KMS-11 (cell line): ENCODE results near the gene SLX9.
"Not testable (repeated sequence)": the region's sequence is repeated elsewhere in the genome, so short reads cannot be mapped to it uniquely, and the experiment has no call there.

Experiments
- H2AFZ ChIP-seq: fragments of 200-600 bp; sonication (generic); 2 replicates; pipeline ENCODE4 v1.6.1; 2016; ENCODE audit warnings: antibody characterized with exemption, mixed run types, low read depth
- H3K27ac ChIP-seq: fragments of 200-600 bp; sonication (generic); 2 replicates; pipeline ENCODE4 v1.6.1; 2016; ENCODE audit warnings: mild to moderate bottlenecking, mixed run types
- H3K27me3 ChIP-seq: fragments of 200-600 bp; sonication (generic); 2 replicates; pipeline ENCODE4 v1.6.1; 2017; ENCODE audit warnings: mild to moderate bottlenecking, low read depth, mixed run types, moderate library complexity; ENCODE audit not compliant: insufficient read depth
- H3K36me3 ChIP-seq: fragments of 200-600 bp; sonication (generic); 2 replicates; pipeline ENCODE4 v1.6.1; 2017; ENCODE audit warnings: mild to moderate bottlenecking, mixed run types; ENCODE audit not compliant: insufficient read depth
- H3K4me1 ChIP-seq: fragments of 200-600 bp; sonication (generic); 2 replicates; pipeline ENCODE4 v1.6.1; 2016; ENCODE audit warnings: mild to moderate bottlenecking, low read depth, mixed run types; ENCODE audit not compliant: poor library complexity, severe bottlenecking
- H3K4me2 ChIP-seq: fragments of 200-600 bp; sonication (generic); 2 replicates; pipeline ENCODE4 v1.7.0; 2016; ENCODE audit warnings: mild to moderate bottlenecking, mixed run types
- H3K4me3 ChIP-seq: fragments of 200-600 bp; sonication (generic); IDR thresholded peaks from 2 replicates; pipeline ENCODE4 v1.6.1; 2017; ENCODE audit warnings: low read depth, low read length, mixed read lengths; ENCODE audit not compliant: insufficient read depth
- H3K79me2 ChIP-seq: fragments of 200-600 bp; sonication (generic); 2 replicates; pipeline ENCODE4 v1.6.1; 2016; ENCODE audit warnings: low read depth, mixed run types; ENCODE audit not compliant: insufficient read depth
- H3K9ac ChIP-seq: fragments of 200-600 bp; sonication (generic); 2 replicates; pipeline ENCODE4 v1.6.1; 2016; ENCODE audit warnings: mild to moderate bottlenecking, mixed run types
- H4K20me1 ChIP-seq: fragments of 200-600 bp; sonication (generic); 2 replicates; pipeline ENCODE4 v1.6.1; 2016; ENCODE audit warnings: mild to moderate bottlenecking, mixed run types; ENCODE audit not compliant: insufficient read depth
- TF ChIP-seq, protein P1 (sequence below): fragments of 200-600 bp; sonication (generic); conservative IDR thresholded peaks from 2 replicates; pipeline ENCODE4 v1.6.1; 2017; ENCODE audit warnings: low read depth, mild to moderate bottlenecking, antibody characterized with exemption, low read length, moderate library complexity, mixed read lengths

SLX9 gene

DNA sequence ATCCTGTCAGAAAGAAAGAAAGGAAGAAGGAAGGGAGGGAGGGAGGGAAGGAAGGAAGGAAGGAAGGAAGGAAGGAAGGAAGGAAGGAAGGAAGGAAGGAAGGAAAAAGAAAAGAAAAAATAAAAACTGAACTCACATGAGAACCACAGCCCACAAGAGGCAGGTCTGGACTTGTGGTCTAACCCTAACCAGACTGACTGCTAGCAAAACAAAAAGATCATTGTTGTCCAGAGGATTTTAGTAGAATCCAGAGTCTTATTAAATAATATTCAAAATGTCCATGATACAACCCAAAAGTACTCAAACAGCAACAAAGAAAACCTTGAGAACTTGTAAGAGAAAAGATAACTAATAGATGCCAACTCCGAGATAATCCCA lies 14.5 kb upstream of the SLX9 start:
- H3K4me3 ChIP-seq, result no peak overlapping the region
- no peak overlapping the region for H3K27ac ChIP-seq
- H3K36me3 ChIP-seq, result no peaks in the 10 kb centered on the region
- no peak overlapping the region for H3K9ac ChIP-seq
- H2AFZ ChIP-seq, result no peak overlapping the region
- H3K4me1 ChIP-seq, result no peaks in the 10 kb centered on the region
- no peaks in the 10 kb centered on the region for H4K20me1 ChIP-seq
- H3K4me2 ChIP-seq, result no peak overlapping the region
- H3K79me2 ChIP-seq, result no peaks in the 10 kb centered on the region
- TF ChIP-seq, protein P1, sequence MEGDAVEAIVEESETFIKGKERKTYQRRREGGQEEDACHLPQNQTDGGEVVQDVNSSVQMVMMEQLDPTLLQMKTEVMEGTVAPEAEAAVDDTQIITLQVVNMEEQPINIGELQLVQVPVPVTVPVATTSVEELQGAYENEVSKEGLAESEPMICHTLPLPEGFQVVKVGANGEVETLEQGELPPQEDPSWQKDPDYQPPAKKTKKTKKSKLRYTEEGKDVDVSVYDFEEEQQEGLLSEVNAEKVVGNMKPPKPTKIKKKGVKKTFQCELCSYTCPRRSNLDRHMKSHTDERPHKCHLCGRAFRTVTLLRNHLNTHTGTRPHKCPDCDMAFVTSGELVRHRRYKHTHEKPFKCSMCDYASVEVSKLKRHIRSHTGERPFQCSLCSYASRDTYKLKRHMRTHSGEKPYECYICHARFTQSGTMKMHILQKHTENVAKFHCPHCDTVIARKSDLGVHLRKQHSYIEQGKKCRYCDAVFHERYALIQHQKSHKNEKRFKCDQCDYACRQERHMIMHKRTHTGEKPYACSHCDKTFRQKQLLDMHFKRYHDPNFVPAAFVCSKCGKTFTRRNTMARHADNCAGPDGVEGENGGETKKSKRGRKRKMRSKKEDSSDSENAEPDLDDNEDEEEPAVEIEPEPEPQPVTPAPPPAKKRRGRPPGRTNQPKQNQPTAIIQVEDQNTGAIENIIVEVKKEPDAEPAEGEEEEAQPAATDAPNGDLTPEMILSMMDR, result no peak
- peaks cover 98% of the 10 kb centered on the region for H3K27me3 ChIP-seq

DNA sequence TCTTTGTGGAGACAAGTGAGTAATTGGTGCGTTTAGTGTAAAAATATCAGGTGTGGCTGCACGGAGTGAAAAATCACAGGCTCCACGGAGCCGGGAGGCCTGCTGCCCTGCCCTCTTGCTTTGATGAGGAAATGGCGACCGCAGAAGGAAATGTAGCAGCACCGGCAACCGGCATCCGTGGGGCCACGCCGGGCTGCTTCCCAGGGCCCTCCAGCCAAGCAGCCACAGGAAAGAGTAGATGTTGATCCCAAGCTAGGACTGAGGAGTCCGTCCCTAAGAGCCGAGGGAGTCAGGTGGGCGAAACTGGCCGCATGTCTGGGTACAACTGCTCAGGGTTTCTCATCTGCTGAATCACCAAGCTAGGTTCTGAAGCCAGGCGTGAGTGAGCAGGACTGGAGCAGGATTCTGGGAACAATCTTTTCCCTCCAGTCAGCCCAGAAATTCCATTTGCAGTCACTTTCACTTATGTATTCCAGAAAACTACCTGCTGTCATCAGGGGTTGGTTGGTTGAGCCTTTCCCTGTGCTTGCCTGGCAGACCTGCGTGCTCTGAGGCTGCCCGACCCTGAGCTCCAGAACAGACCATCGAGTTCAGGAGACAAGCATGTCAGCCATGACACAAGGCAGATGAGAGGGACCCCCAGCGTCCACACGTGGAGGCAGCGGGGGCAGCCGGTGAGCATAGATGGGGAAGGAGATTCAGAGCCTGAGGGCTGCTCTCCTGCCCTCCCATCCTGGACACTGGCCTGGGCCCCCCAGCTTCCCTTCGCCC lies 13.3 kb upstream of the SLX9 start:
- Histone ChIP-seq H3K36me3 (no peaks in the 10 kb centered on the region), H3K4me1 (no peaks in the 10 kb centered on the region), H3K9ac (no peak overlapping the region), H3K4me2 (no peak overlapping the region), H3K79me2 (no peaks in the 10 kb centered on the region), H3K27me3 (peaks cover 97% of the 10 kb centered on the region), H2AFZ (no peak overlapping the region), H4K20me1 (no peaks in the 10 kb centered on the region), H3K4me3 (no peak overlapping the region), H3K27ac (no peak overlapping the region)
- TF ChIP-seq, protein P1, result no peak

DNA sequence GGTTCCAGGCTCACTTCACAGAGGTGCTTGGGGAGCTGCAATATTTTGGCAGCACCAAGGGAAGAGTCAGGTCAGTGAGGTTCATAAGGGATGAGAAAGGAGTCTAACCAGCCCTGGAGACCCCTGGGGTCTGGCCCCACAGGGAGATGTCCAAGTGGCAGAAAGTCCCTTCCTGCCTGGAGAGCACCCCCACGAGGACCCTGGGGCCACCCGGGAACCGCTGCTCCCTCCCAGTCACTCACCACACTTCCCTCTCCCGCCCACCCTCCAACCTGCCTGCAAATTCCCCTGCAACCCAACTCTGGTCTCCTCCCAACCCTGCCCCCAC lies 12.6 kb upstream of the SLX9 start:
- H2AFZ ChIP-seq, result no peak overlapping the region
- H3K4me2 ChIP-seq, result no peak overlapping the region

DNA sequence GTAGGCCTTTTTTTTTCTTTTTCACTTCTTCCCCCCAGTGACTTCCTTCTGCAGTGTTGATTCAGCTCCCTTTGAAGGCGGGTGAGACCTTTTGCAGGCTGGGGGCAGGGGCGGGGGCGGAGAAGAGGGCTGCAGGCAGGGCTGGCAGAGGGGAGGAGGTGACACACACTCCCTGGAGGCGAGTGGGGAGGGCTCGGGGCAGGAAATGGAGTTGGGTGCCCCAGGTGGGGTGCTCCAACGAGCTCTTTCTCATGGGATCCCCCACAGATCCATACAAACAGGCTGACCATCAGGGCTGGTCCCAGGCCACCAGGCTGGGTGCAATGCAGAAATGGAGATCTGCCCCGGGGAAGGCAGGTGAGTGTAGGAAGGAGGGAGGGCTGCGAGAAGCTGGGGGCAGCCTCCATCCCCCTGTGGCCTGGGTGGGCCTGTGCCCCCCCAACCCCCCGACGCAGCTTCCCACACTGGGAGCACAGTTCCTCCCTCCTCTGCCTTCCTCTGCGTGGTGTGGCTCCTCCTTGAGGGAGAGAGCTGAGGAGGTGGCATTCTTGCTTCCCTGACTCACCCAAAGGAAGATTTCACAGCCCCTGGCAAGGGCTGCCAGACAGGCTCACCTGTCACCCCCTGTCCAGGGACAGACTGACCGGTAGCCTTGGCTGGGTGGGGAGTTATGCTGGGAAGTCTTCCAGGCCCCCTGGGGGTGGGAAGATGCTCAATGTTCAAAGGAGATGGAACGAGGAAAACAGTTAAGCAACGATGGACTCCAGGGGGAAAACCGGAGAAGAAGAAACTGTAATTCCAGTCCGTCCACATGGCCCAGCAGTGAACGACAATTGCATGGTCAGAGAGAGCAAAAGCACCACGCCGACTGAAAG lies 12.0 kb upstream of the SLX9 start:
- H4K20me1 ChIP-seq, result no peaks in the 10 kb centered on the region
- H3K4me1 ChIP-seq, result no peaks in the 10 kb centered on the region
- H3K4me3 ChIP-seq, result no peak overlapping the region
- TF ChIP-seq, protein P1, result no peak
- H3K4me2 ChIP-seq, result no peak overlapping the region
- H3K79me2 ChIP-seq, result no peaks in the 10 kb centered on the region
- H2AFZ ChIP-seq, result no peak overlapping the region
- no peak overlapping the region for H3K9ac ChIP-seq
- H3K27me3 ChIP-seq, result peaks cover 88% of the 10 kb centered on the region
- no peaks in the 10 kb centered on the region for H3K36me3 ChIP-seq
- H3K27ac ChIP-seq, result no peak overlapping the region

More for the DNA sequence above, 12.6 kb upstream of the SLX9 start:
- H3K79me2 ChIP-seq, result no peaks in the 10 kb centered on the region
- H3K36me3 ChIP-seq, result no peaks in the 10 kb centered on the region
- peaks cover 92% of the 10 kb centered on the region for H3K27me3 ChIP-seq
- no peaks in the 10 kb centered on the region for H4K20me1 ChIP-seq
- no peak overlapping the region for H3K4me3 ChIP-seq
- TF ChIP-seq, protein P1, result no peak
- no peaks in the 10 kb centered on the region for H3K4me1 ChIP-seq
- H3K9ac ChIP-seq, result no peak overlapping the region
- H3K27ac ChIP-seq, result no peak overlapping the region

DNA sequence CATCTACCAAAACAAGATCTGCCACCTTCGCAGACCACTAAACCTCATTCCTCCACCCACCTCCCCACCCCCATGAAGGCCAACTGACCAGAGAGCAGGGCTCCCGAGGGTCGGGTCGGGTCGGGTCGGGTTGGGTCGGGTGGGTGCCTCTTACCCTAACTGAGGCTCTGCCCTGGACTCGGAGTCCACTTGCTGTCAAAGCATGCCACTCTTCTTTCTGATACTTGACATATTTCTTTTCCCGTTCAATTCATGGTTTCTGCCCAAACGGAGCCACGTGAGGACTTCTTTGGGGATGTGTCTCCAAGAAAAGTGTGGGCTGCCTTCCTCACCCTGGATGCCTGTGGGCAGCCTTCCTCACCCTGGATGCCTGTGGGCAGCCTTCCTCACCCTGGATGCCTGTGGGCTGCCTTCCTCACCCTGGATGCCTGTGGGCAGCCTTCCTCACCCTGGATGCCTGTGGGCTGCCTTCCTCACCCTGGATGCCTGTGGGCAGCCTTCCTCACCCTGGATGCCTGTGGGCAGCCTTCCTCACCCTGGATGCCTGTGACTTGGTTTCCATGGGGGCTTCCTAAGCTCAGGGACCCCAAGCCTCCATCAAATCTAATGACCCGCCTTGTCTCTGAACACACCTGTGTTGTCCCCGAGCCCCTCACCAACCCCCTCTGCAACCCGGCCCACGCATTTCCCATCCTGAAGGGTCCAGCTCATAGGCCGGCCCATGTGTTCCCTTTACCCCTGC lies 11.2 kb upstream of the SLX9 start:
- peaks cover 88% of the 10 kb centered on the region for H3K27me3 ChIP-seq
- not testable (repeated sequence) for H4K20me1 ChIP-seq, H3K4me3 ChIP-seq, H3K79me2 ChIP-seq, H2AFZ ChIP-seq, H3K4me1 ChIP-seq, H3K27ac ChIP-seq, H3K9ac ChIP-seq, H3K36me3 ChIP-seq, H3K4me2 ChIP-seq
